Endothelial cell of umbilical vein (primary cell): Measurements from ENCODE around the gene FUT9. TPM values are rescaled to one million over a fixed set of nuclear protein-coding genes. Genes with fewer than 3 reads are reported as not detected.

Source experiments
- Bru-seq: library from RNA; stranded (reverse); fragments of 400-500 nt; gene quantifications from one replicate; lab custom pipeline; 2021; lab: Mats Ljungman, UMichigan
- BruChase-seq, 2 experiments: library from RNA; stranded (reverse); fragments of 400-500 nt; gene quantifications; one replicate each; lab custom pipeline; 2021; lab: Mats Ljungman, UMichigan
- BruUV-seq: library from RNA; stranded (reverse); fragments of 400-500 nt; replicated peaks from 2 replicates; lab custom pipeline; 2021; lab: Mats Ljungman, UMichigan
- CTCF ChIA-PET: fragments of 300-600, 350-600 bp; sonication (Branson Sonifier 250); formaldehyde crosslinking; loops from one replicate; lab custom pipeline; 2021; ENCODE audit warnings: antibody characterized with exemption, inconsistent platforms; lab: Charles Lee
- POLR2A ChIA-PET: fragments of 300-600, 350-600 bp; sonication (Branson Sonifier 250); formaldehyde crosslinking; loops from one replicate; lab custom pipeline; 2021; ENCODE audit warnings: antibody characterized with exemption, inconsistent platforms; lab: Charles Lee
- DNase-seq: peaks from one replicate; pipeline ENCODE4 v3.0.0-alpha.2; 2011; ENCODE audit warnings: low read depth, low spot score
- FAIRE-seq: peaks from 2 replicates; lab custom pipeline; 2011; peaks lifted over from hg19 to GRCh38; lab: Jason Lieb, UNC
- H2AFZ ChIP-seq: 2 replicates; pipeline ENCODE4 v1.6.0; 2012; ENCODE audit warnings: low read depth, low read length, control low read depth, inconsistent platforms
- H3K27ac ChIP-seq: 2 replicates; pipeline ENCODE4 v1.5.1; 2011; ENCODE audit warnings: low read depth, mild to moderate bottlenecking, control low read depth, low read length, moderate library complexity; ENCODE audit not compliant: insufficient read depth
- H3K27me3 ChIP-seq, 2 experiments: 2 replicates each; pipeline versions ENCODE4 v1.6.0 to v1.6.1; 2011; ENCODE audit warnings: low read length in 2 of 2, mixed read lengths in 1 of 2; ENCODE audit not compliant: control insufficient read depth in 2 of 2, insufficient read depth in 2 of 2
- H3K36me3 ChIP-seq, 2 experiments: 2 replicates in 1 of 2; 3 replicates in 1 of 2; pipeline ENCODE4 v1.5.1; 2011; ENCODE audit warnings: low read length in 2 of 2, mild to moderate bottlenecking in 1 of 2, moderate library complexity in 1 of 2; ENCODE audit not compliant: control insufficient read depth in 2 of 2, insufficient read depth in 2 of 2; ENCODE audit errors: extremely low read depth in 1 of 2
- H3K4me1 ChIP-seq: 3 replicates; pipeline ENCODE4 v1.5.1; 2011; ENCODE audit warnings: mild to moderate bottlenecking, low read length; ENCODE audit not compliant: control insufficient read depth, insufficient read depth; ENCODE audit errors: extremely low read depth
- H3K4me2 ChIP-seq: 2 replicates; pipeline ENCODE4 v1.6.1; 2011; ENCODE audit warnings: low read length, control low read depth, mixed read lengths; ENCODE audit not compliant: insufficient read depth
- H3K4me3 ChIP-seq, 3 experiments: fragments of 200-600 bp in 1 of 3; sonication (generic), shearing (Covaris generic) in 1 of 3; replicated peaks in 1 of 3; 2 replicates each; pipeline ENCODE4 v1.5.1; 2011 to 2016; ENCODE audit warnings: control low read depth in 3 of 3, low read length in 3 of 3, mild to moderate bottlenecking in 2 of 3, inconsistent platforms in 1 of 3, low read depth in 1 of 3, moderate library complexity in 1 of 3; ENCODE audit not compliant: insufficient read depth in 1 of 3
- H3K79me2 ChIP-seq: 2 replicates; pipeline ENCODE4 v1.6.0; 2012; ENCODE audit warnings: low read length, inconsistent platforms; ENCODE audit not compliant: control insufficient read depth, insufficient read depth
- H3K9ac ChIP-seq: replicated peaks from 2 replicates; pipeline ENCODE3; 2011; ENCODE audit warnings: low read length, control low read depth; ENCODE audit not compliant: insufficient read depth; ENCODE audit errors: extremely low read depth
- H3K9me1 ChIP-seq: replicated peaks from 3 replicates; pipeline ENCODE4 v1.6.0; 2011; ENCODE audit warnings: mild to moderate bottlenecking, low read length; ENCODE audit not compliant: control insufficient read depth, insufficient read depth; ENCODE audit errors: extremely low read depth
- H3K9me3 ChIP-seq: replicated peaks from 2 replicates; pipeline ENCODE4 v1.5.1; 2012; ENCODE audit warnings: low read length, inconsistent platforms; ENCODE audit not compliant: control insufficient read depth, insufficient read depth
- H4K20me1 ChIP-seq: replicated peaks from 2 replicates; pipeline ENCODE3; 2011; ENCODE audit warnings: mild to moderate bottlenecking, low read length; ENCODE audit not compliant: control insufficient read depth, insufficient read depth; ENCODE audit errors: extremely low read depth
- EZH2 ChIP-seq: IDR thresholded peaks from 2 replicates; pipeline ENCODE4 v1.6.1; 2012; ENCODE audit warnings: borderline replicate concordance, low read depth, mild to moderate bottlenecking, moderate library complexity, low read length, inconsistent platforms; ENCODE audit not compliant: severe bottlenecking
- FOS ChIP-seq: IDR thresholded peaks from 2 replicates; pipeline ENCODE4 v1.6.1; 2011; ENCODE audit warnings: mild to moderate bottlenecking, low read length, moderate library complexity, borderline replicate concordance; ENCODE audit not compliant: insufficient read depth
- GATA2 ChIP-seq: IDR thresholded peaks from 2 replicates; pipeline ENCODE4 v1.7.0; 2011; ENCODE audit warnings: low read depth, mild to moderate bottlenecking, moderate library complexity, mixed read lengths, low read length; ENCODE audit not compliant: insufficient read length, insufficient read depth
- JUN ChIP-seq: IDR thresholded peaks from 2 replicates; pipeline ENCODE4 v1.6.1; 2011; ENCODE audit warnings: borderline replicate concordance, low read depth; ENCODE audit not compliant: insufficient read length, insufficient read depth
- POLR2AphosphoS5 ChIP-seq: IDR thresholded peaks from 2 replicates; pipeline ENCODE4 v1.6.1; 2012; ENCODE audit warnings: low read depth, mild to moderate bottlenecking, control low read depth, low read length, moderate library complexity; ENCODE audit not compliant: insufficient read depth
- dilution Hi-C: fragments of 300-500 bp; cut with MboI; formaldehyde crosslinking; loops from one replicate; pipeline ENCODE4 v1.15.0; 2019; ENCODE audit warnings: low sequenced_read_pairs; ENCODE audit not compliant: extremely low pct_ligation_motif_present
- intact Hi-C: fragments of 100-400 bp; cut with micrococcal nuclease; formaldehyde crosslinking; loops from one replicate; pipeline ENCODE4 v1.10.0; 2022
- long read RNA-seq: library from polyadenylated mRNA; stranded (forward); transcript quantifications from one replicate; pipeline ENCODE4 v2.0.0, GENCODE V29; 2021
- polyA minus RNA-seq, 3 experiments: library from RNA; depleted of rRNA, polyadenylated mRNA; stranded (reverse); fragments of >200 nt; gene quantifications; 1 replicate in 1 of 3; 2 replicates in 2 of 3; pipeline ENCODE4 v1.2.3, GENCODE V29; 2011
- polyA plus RNA-seq, 4 experiments: library from polyadenylated mRNA; depleted of rRNA in 3 of 4; stranded (reverse) in 3 of 4; unstranded in 1 of 4; fragments of >200 nt; gene quantifications; 2 replicates each; pipeline versions ENCODE4 v1.2.1 to v1.2.3, GENCODE V29; 2011 to 2012; ENCODE audit warnings: missing spikeins in 1 of 4
- total RNA-seq: library from RNA; stranded (reverse); gene quantifications from 2 replicates; pipeline ENCODE4 v1.2.3, GENCODE V29; 2021
- TF ChIP-seq, protein P1 (sequence below): IDR thresholded peaks from 2 replicates; pipeline ENCODE4 v1.6.1; 2011; ENCODE audit not compliant: insufficient read depth, insufficient read length

Gene FUT9
- total RNA-seq (not detected in 2 replicates), polyA plus RNA-seq (not detected in 2 replicates), polyA minus RNA-seq (not detected in 2 replicates), Bru-seq, nascent RNA (not detected), BruChase-seq, experiment 1, labeled RNA remaining after a 6-hour chase (not detected), BruChase-seq, experiment 2, labeled RNA remaining after a 2-hour chase (not detected)
- not detected in 2 replicates for polyA plus RNA-seq (2011; cell fraction: cytosol; rRNA removed)
- not detected in 2 replicates for polyA plus RNA-seq (2011; cell fraction: nucleus; rRNA removed)
- not detected in 2 replicates for polyA plus RNA-seq (2012)
- polyA minus RNA-seq (2011; cell fraction: cytosol; rRNA and poly(A)+ RNA removed), result not detected
- polyA minus RNA-seq (2011; cell fraction: nucleus; rRNA and poly(A)+ RNA removed), result not detected in 2 replicates
- long read RNA-seq, result 0 reads

DNA sequence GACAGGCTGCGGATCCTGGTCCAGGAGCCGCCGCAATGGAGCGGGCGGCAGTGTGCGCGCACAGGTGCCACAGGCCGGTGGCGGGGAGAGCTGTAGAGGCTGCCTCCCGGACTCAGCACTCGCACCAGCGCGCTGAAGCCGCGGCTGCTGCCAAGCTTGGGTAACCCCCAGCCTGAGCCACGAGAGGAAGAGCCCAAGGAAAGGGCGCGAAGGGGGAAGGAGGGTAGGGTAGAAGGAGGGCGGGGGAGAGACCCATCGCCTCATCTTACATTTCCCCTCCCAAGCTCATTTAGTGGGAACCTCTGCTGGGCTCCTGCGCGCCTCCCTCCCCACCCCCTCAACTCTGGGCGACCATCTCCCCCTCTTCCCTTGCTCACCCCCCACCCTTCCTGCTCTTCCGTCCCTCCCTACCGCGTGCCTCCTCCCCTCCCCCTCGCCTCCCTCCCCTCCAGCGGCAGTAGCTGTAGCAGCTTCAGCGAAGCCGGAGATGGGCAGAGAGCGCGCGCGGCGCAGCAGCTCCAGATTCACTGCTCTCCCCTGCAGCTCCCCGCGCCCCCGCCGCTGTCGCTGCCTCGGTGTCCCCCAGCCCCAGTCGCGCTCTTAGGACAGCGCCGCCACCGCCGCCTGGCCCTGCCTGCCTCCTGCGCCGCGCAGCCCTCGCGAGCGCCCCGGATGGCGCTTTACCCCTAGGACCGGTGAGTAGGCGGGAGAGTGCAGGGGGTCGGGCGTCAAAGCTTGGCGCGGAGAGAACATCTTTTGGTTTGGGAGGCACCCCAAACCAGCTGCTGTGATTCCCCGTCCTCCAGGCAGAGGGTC, at the start of gene FUT9:
FUT9 (plus strand) TSS at position 457 of the 816 bp plus-strand sequence. CDS start 187,182 bp downstream, outside the sequence.
- FAIRE-seq, result no peak
- H3K36me3 ChIP-seq, result no peaks in the 10 kb centered on the region
- ChIA-PET POLR2A (no interaction called here), CTCF (interaction anchor here (0.6 kb wide), 1 partner anchor 17 kb away, joined by 3 read pairs; no protein-coding TSS in a partner anchor)
- H4K20me1 ChIP-seq, result no peaks in the 10 kb centered on the region
- TF ChIP-seq GATA2, result no peak
- no peak for TF ChIP-seq JUN
- TF ChIP-seq EZH2, result no peak
- TF ChIP-seq, protein P1, sequence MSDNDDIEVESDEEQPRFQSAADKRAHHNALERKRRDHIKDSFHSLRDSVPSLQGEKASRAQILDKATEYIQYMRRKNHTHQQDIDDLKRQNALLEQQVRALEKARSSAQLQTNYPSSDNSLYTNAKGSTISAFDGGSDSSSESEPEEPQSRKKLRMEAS, result no peak
- no peak for TF ChIP-seq FOS
- TF ChIP-seq POLR2AphosphoS5, result no peak
- H2AFZ ChIP-seq, result no peak within 1 kb of the TSS
- no peak for DNase-seq
- intact Hi-C loops, result no loop called here
- H3K9me1 ChIP-seq, result no peaks in the 10 kb centered on the region
- BruUV-seq, result no TSS peak
- H3K27ac ChIP-seq, result no peak within 1 kb of the TSS
- H3K9ac ChIP-seq, result no peak within 1 kb of the TSS
- no peaks in the 10 kb centered on the region for H3K79me2 ChIP-seq
- no peak within 1 kb of the TSS for H3K4me3 ChIP-seq
- H3K9me3 ChIP-seq, result no peaks in the 10 kb centered on the region
- no peaks in the 10 kb centered on the region for H3K4me1 ChIP-seq
- no peak within 1 kb of the TSS for H3K4me2 ChIP-seq
- dilution Hi-C loops, result no loop called here
- no peaks in the 10 kb centered on the region for H3K27me3 ChIP-seq
